ENCODE data around the gene ZSCAN30.

The ZSCAN30 gene

DNA sequence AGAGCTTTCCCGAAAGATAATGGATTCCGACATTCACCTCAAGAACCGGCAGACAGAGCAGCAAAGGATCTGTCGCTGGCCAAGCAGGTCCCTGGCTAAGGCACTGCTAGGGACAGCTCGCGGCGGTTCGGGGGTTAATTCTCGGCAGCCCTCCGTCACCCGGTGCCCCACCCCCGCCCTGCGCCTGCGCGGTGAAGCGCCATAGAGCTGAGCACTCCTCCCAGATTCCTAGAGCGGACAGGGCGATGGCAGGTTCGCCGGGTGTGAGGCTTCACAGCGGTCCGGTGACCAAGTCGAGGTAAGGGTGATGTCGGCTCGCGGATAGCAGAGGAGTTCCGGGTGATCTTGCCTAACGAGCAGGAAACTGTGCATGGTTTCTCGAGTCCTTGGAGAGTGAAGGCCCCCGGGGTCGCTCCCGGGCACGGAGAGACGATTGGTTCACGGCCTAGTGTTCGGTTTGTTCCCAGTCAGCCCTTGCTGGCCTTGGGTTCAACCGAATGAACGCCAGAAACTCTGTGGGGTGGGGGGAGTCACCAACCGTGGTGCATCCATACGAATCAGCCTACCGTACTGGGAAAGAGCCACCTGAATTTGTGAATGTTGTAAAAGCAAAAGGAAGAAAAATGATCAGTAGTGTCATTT lies at the start of gene ZSCAN30:
Gene ZSCAN30 (minus strand): TSS at position 136 of the 642 bp plus-strand sequence. CDS start 25,877 bp downstream, outside the sequence.
- peak; percentile 74 for DNase-seq

DNA sequence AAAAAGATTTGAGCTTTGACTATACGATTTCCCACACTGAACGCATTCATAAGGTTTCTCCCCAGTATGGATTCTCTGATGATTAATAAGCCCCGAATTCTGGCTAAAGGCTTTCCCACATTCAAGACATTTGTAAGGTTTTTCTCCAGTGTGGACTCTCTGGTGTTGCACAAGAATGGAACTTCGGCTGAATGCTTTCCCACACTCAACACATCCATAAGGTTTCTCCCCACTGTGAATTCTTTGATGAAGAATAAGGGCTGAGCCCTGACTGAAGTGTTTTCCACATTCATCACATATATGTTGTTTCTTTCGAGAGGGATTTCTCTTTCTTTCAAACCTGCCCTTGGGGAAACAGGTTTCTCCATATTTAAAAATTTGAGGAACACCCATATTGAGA lies 47.3 kb upstream of the ZSCAN30 start:
- DNase-seq: no peak

DNA sequence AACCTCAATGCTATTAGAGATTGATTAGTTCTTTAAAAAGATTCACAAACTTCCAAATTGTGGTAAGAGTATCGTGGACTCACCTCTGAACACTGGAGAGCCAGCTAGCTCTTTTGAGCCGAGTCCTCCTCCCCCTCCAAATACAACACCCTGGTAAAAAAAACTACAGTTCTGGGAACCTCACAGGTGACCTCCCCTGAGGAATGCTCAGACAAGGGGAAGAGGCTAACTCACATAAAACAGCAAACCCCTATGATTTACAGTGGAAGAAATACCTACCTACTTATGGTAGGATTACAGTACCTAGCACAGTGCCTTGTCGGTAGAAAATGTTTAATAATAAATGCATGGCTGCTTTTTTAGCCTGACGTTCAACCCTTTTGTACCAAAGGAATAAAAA lies 45.8 kb upstream of the ZSCAN30 start:
- DNase-seq: no peak

DNA sequence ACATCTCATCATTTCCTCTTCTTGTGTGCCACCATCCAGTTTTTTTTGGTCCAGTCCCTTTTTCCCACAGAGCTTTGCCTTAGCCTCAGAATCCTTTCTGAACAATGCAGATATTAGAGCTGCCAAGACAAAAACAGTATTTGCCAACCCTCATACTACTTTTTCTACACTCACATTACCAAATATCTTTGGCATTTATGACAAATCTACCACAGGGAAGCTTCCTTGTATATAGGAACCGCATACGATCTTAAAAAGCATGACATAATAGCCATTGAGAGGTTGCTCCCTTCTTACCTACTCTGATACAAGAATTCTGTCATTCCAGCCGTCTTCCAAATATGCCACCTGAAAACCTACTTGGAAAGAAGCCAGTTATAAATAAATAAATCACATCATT lies 44.8 kb upstream of the ZSCAN30 start:
- no peak for DNase-seq

DNA sequence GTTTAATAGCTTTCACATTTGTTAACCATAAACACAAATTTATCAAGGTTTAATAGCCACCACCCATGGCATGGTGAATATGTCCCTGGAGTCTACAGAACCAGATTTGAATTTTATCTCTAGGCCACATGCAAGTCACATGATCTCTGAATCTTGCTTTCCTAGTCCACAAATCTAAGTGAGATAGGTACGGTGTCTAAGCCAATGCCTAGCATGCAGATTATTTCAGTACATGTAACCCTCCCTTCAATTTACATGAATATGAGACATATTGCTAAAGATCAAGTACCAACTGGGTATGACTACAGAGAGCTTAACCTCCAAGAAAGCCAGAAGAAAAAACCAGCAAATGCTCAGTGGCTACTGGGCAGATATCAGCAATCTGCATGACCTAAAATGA lies 44.2 kb upstream of the ZSCAN30 start:
- DNase-seq: no peak

DNA sequence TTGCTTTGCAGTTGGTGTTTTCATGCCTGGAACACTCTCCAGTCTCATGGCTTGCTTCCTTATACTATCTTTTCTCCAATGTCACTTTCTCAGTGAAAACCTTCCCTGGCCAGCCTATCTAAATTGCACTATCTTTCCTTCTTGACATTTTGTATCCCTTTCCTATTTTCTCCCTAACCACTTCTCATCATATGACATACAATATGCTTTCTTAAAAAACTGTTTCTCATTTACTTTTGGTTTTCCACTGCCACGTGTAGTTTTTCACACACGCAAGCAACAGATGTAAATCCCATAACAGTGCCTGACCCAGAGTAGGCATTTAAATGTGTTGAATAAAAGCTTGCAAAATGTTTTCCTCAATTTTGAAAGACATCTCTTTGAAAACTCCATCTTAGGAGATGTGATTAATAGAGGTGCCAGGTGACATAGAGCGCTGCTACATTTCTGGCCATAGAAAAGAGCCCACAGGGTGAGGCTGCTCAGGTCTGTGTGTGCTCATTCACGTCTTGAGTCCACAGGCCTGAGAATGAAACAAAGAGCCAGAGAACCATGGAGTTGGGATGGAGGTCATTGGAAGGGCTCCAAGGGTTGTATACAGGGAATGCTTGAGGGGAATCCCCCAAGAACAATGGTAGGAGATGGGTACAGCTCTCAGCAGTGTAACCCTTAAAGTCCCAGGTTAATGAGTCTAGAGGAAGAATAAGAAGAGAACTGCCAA lies 41.5 kb upstream of the ZSCAN30 start:
- DNase-seq: no peak

DNA sequence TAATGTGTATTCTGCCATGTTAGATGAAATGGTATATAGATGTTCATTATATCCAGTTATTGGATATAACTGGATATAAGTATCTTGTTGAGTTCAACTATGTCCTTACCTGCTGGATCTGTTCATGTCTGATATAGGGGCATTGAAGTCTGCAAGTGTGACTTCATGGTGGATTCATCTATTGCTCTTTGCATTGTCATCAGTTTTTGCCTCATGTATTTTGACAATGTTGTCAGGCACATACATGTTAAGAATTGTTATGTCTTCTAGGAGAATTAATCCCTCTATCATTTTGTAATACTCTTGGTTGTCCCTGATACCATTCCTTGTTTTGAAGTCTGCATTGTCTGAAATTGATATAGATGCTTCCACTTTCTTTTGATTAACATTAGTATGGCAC lies 38.8 kb upstream of the ZSCAN30 start:
- DNase-seq: no peak

DNA sequence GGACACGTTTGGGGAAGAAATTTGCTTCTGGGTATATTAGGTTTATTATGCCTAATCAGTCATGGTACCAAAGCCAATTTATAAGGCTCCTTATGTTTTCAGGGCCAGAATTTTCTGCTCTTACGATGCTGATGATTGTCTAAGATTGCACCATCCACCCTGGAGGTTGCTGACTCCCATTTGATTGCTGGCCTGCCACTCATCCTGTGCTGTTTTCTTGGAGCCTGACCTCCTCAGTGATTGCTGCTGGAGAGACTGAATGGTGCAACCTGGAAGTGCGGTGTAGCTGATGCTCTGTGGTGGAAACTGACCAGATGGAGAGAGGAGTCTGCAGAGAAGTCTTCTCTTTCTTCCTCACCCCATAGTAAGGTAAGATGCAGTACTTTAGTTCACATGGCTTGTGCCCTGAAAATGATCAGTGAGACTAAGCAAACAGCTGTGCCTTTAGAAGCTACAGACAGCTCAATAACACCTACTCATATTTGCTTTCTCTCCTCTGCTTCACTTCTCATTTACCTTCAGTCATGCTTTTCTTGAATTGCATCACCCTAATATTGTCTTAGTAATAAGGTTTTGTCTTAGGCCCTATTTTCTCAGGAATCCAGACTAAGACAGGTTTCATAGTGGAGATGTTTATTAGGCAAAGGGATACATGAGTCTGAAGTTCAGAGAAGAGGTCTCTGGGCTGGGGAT lies 36.8 kb upstream of the ZSCAN30 start:
- DNase-seq: no peak

DNA sequence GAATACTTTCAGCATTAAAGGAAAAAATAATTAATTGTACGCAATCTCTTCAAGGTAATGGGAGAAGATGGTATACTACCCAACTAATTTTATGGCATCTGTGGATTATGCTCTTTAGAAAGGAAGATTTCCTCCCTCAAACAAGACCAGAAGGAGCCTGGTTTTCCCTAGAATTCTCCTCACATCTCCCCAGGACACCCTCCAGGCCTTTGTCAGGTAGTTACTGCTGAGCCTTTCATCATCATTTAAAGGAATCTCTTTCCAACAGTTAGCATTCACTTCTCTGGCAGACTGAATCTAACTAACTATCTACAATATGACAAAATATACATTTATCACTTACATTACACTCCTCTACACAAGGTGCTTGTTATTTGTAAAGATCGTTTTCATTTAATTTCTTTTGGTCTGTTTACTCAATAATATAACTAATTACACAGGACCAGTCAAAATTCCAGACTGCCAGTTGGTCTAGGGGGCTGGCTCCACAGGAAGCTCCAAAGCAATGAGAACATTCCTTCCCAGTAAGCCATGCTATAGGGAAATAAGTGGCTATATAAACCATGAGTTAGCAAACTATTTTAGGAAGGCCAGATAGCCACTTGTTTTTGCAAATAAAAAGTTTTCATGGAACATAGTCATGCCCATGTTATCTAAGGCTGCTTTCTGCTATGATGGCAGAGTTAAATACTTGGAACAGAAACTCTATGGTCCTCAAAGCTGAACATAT lies 35.1 kb upstream of the ZSCAN30 start:
- DNase-seq: no peak

DNA sequence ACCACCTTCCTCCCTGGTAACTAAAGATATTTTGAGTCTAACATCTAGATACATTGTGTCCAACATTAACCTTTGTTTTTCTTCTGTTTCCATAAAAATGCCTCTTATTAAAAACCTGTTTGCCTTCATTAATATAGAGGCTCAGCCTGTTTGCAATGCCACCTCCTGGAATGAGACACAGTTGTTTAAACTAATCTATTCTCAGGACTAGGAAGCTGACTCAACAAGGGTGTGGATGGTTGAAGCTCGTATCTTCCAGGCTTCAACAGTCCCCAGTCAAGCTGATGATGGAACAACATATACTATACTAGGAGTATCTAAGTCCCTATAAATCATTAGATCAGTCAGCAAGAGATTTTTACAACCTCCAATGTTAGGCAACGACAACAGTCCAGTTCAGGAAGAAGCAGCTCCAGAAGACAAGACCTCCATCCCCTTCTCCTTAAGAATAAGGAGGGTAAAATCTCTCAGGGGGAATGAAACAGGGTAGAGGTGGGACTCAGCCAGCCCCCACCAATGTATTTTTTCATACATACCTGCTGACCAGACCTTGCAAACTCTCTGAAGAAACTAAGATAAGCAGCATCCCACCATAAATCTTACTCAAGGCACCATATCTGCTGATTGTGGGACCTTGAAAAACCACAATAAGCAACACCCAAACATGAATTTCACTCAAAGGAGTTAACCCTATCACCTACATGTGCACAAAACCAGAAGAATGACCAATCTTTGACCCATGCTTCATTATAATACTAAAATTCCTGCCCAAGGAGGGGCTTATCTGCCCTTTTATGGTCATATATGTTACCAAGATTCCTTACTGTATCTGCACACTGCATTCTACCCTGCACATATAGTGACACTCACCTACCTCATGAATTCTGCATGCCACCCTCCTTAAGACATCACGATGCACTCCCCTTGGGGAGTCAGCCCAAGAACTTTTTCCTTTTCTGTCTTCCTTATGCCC lies 32.7 kb upstream of the ZSCAN30 start:
- no peak for DNase-seq

DNA sequence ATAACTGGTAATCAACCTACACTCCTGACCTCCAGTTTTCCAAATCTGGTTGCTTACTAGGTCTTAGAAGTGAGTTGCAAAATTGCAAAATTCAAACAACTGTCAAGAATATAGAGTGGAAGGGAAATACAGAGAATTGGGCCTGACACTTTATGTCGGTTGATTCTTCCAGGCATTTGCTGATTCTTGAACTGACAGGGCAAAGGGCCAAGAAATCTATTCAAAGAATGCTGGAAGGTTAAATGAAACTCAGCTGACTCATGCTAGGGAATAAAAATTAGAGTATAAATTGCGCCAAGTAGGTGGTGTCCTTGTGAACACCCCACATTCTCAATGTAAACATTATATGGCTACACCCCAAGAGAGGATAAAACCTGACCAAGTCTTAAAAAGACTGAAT lies 21.5 kb upstream of the ZSCAN30 start:
- DNase-seq: no peak

DNA sequence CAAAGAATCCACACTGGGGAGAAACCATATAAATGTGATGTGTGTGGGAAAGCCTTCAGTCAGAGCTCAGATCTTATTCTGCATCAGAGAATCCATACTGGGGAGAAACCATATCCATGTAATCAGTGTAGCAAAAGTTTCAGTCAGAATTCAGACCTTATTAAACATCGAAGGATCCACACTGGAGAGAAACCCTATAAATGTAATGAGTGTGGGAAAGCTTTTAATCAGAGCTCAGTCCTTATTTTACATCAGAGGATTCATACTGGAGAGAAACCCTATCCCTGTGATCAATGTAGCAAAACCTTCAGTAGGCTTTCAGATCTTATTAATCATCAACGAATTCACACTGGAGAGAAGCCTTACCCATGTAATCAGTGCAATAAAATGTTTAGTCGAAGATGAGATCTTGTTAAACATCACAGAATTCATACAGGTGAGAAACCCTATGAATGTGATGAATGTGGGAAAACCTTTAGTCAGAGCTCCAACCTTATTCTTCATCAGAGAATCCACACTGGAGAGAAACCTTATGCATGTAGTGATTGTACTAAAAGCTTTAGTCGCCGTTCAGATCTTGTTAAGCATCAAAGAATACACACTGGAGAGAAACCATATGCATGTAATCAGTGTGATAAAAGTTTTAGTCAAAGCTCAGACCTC lies 16.7 kb upstream of the ZSCAN30 start:
- DNase-seq: no peak

DNA sequence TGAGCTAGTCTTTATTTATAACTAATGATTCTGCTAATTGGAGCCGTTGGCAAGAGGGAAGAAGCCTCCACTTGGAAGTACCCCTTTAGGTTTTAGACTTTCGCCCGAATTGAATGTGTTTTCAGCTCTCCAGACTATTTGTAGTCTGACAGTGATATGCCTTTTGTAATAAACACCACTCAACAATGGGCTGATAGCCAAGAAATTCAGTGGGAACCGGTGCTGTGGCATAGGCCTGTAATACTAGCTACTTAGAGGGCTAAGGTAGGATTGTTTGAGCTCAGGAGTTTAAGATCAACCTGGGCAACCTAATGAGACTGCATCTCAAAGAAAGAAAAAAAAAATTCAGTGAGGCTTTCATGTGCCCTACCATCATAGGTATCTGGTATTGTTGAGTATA lies 13.6 kb upstream of the ZSCAN30 start:
- no peak for DNase-seq

DNA sequence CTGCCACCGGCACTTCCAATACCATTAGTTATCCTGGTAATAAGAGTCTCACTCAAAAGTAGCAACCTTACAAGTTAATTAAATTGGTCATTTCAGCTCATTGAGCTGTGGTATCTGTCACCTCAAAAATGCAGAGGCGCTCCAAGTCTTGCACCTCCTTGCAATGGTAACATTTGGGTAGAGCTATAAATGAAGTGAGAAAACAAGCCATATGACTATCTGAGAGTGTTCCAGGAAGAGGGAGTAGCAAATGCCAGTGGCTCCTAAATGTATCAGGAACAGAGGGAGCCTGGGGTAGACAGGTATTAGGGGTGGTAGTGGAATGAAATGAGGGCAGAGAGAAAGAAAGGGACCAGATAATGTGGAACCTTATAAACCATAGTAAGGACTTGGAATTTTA lies 6.0 kb upstream of the ZSCAN30 start:
- no peak for DNase-seq

DNA sequence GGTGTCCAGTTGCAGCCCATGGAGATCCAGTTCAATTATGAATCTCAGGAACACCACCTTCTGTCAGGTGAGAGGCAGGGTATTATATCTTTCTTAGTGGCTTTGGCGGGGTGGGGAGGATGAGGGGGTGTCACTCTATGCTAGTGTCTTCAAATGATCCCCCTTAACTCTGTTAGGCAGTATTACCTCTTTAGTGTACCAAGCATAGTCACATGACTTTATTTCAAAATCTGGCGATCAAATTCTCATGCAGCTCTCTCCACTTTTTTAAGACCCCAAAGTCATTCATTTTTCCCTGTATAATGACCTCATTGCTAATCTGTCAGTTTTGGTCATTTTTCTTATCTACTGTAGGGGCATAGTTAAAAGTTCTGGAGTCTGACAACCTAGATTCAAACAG lies 1.1 kb upstream of the ZSCAN30 start:
- DNase-seq: no peak

DNA sequence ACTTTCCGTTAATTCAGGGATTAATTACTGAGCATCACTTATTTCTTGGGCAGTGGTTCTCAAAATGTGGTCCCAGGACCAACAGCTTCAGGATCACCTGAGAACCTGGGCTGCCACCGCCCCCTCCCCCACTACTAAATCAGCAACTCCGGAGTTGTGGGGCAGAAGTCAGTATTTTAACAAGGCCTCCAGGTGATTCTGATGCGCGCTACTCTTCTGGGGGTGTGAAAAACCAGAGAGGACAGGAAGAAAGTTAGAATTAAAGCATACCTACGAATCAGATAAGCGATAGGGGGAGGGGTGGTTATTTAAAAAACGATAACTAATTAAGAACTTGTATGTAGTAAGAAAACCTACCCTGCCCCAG lies 319 bp downstream of the ZSCAN30 start:
- no peak for DNase-seq

DNA sequence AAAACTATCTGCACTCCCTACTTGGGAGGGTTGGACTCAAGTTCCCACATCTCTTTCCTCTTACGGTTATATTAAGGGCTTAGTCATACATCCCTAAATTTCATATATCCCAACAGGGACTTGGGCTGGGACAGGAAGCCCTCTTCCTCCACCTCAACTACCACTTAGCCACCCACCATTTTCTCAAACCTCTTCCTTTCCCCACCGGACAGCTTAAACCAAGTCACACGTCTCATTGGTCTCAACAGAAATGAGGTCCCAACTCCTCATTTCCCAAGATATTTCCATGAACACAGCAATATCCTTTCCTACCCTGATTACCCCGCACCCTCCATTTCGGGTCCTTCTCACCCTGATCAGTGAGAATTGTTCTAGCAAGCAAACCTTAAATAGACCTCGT lies 736 bp downstream of the ZSCAN30 start:
- no peak for DNase-seq

DNA sequence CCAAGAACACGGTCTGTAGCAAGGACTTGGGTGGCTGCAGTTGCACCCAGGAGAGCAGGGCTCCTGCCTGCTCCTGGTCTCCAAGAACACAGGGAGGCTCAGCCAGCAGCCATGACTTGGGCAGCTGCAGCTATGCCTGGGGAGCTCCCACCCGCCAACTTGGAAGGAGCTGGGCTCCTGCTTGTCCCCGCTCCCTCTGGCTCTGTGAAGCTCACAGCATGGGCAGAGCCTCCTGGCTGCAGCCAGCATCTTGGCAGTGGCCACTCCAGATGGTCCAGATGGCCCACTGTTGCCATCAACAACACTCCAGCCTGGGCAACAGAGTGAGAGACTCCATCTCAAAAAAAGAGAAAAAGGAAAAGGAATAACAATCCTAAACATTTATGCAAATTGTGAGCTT lies 5.2 kb downstream of the ZSCAN30 start:
- no peak for DNase-seq

DNA sequence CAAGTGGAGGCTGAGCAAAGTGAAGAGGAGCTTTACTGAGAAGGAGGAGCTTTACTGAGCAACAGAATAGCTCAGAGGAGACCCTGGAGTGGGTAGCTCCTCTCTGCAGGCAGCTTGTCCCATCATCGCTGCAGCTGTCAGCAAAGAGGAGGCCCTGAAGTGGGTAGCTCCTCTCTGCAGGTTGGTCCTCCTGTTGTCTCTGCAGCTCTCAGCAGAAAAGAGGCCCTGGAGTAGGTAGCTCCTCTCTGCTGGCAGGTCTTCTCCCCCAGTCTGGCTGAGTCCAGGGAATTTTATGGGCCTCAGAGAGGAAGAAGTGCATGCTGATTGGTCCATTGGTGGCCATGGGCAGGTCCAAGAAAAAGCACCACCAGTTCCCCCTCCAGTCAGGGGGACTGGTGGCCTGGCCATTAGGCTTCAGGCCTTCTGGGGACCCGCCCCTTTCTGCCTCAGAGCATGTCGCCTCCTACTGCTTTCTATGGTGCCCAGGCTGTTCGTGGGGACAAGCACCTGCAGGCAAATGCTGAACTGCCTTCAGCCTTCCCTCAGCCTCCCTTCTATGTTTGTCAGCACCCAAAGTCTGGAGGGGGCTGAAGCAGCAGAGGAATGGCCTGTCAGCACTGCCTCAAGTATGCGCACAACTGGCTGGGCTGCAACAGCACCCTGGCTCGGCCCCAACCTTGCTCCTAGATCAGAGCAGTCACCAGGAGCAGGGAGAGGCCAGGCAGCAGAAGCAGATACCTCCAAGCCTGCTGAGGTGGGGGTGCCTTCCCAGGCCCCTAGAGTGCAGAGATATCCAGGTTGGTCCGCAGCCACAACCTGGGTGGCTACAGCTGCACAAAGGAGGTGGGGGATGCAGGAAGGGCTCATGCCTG lies 5.9 kb downstream of the ZSCAN30 start:
- DNase-seq: no peak

DNA sequence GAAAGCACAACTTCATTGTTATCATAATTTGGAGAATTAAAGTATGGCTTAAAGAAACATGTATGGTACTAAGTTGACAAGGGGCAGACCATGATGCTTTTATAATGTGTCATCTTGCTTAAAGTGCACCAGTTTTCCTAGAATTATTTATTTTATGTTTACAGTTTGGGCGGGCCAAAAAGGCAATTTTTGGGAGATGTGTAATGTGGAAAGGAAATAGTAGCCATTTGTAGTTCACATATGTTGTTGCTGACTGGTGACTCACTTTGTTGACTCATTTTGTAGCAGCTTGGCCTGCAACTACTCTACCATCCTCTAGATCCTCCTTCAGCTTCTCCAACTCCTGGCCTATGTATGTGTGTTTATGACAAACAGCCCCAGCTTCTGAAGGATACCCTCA lies 7.7 kb downstream of the ZSCAN30 start:
- no peak for DNase-seq

DNA sequence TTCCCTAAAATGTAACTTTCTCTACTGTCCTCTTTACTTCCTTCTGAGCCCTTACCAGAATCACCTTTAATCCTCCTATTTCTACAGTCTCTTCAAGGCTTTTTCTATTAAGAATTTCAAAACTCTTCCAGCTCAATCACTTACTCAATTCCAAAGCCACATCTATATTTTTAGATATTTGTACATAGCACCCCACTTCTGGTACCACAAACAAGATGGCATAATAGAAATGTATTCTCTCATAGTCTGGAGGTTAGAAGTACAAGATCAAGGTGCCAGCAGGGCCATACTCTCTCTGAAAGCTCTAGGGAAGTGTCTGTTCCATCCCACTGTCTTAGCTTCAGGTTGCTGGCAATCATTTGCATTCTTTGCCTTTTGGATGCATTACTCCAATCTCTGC lies 11.1 kb downstream of the ZSCAN30 start:
- DNase-seq: no peak
